ENCODE results near the gene RPL41.

RPL41 gene

DNA sequence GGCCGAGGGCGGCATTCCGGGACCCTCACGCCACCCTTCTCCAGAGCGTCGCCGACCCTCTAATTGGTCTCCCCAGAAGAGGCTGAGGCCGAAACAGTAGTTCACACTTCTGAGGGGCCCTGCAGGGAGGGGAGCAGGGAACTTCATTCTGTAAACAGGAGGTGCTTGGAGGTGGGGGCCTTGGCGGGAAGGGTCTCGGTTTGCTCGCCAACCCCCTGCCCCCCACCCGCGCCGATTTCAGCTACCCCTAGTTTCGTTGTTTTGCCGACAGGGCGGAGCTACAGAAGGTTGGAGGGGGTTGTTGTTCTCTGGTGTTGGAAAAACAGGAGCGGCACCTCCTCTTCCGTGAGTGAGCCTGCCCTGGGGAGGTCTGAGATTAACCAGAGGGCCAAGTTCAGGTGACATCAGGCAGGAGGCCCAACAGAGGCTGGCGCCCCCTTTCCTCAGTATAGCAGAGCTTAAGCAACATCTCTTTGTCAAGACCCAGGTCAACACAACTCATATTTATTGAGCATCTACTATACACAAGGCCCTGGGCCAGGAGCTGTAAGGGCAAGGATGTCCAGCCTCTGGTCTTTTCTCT is 35.8 kb upstream of the RPL41 start:
- peak overlapping the region; percentile 59 for H3K4me3 ChIP-seq (ENCODE audit: low read depth, low read length)
- no peak for DNase-seq (ENCODE audit: low read depth)
- TF ChIP-seq CTCF (conservative IDR thresholded peaks at IDR 0.05; ENCODE audit: low read depth, low read length), result no peak

GRCh38 chr12:56081393-56082347 is 34.8 kb upstream of the RPL41 start:
- no peak for TF ChIP-seq CTCF (conservative IDR thresholded peaks at IDR 0.05; ENCODE audit: low read depth, low read length)
- DNase-seq (ENCODE audit: low read depth), result no peak
- H3K4me3 ChIP-seq (ENCODE audit: low read depth, low read length), result no peak overlapping the region

DNA sequence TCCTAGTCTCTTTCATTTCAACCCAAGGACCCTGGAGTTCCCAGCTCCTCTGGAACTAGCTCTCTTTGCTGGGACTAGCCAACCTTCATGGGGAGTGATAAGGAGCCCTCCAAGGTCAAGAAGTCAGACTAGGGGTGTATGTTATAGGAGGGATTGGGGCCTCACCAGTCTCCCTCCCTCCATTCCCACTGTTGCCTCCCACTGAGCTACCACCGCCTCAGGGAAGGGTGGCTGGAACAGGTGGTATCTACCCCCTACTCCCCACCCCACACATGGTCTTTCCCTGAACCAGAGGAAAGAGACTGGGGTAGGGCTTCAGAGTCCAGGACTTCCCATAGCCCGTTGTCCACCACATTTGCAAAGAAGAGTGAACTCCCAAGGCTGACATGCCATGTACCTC is 34.1 kb upstream of the RPL41 start:
- no peak for DNase-seq (ENCODE audit: low read depth)
- H3K4me3 ChIP-seq (ENCODE audit: low read depth, low read length), result no peak overlapping the region
- no peak for TF ChIP-seq CTCF (conservative IDR thresholded peaks at IDR 0.05; ENCODE audit: low read depth, low read length)

DNA sequence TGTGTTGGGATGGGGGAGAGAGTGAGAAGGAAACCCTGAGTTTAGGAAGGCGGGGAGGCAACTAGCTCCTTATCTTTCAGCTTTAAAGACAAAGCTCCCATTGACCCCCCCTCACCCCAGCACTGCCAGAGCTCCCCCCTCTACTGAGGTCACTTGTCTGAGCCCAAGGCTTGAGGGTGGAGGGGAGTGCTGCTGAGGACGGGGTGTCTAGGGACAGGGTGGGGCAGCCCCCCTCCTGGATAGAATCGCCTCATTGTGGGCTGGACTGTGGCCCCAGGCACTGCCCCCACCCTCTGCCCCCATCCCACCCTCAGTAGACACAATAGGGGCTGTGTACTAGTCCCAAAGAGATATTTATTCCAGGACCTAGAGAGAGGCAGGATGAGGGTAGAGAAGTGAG is 33.5 kb upstream of the RPL41 start:
- H3K4me3 ChIP-seq (ENCODE audit: low read depth, low read length), result no peak overlapping the region

GRCh38 chr12:56084958-56085543 is 31.4 kb upstream of the RPL41 start:
- H3K4me3 ChIP-seq (ENCODE audit: low read depth, low read length), result no peak overlapping the region
- peak; percentile 58 for TF ChIP-seq CTCF (conservative IDR thresholded peaks at IDR 0.05; ENCODE audit: low read depth, low read length)
- DNase-seq (ENCODE audit: low read depth), result peak; percentile 15

More for the DNA sequence above, 33.5 kb upstream of the RPL41 start:
- TF ChIP-seq CTCF (conservative IDR thresholded peaks at IDR 0.05; ENCODE audit: low read depth, low read length), result no peak
- no peak for DNase-seq (ENCODE audit: low read depth)

- H3K4me3 ChIP-seq (ENCODE audit: low read depth, low read length), result no peak overlapping the region
- no peak for DNase-seq (ENCODE audit: low read depth)
- TF ChIP-seq CTCF (conservative IDR thresholded peaks at IDR 0.05; ENCODE audit: low read depth, low read length), result no peak
Measured at GRCh38 chr12:56086096-56086495, 30.3 kb upstream of the RPL41 start.

Data from choroid plexus epithelial cell (primary cell).